Vagina (tissue), 2 donors: ENCODE measurements around the gene CIDEA.

ENCODE experiments used
- CTCF ChIP-seq, 3 experiments: fragments of 450-650 bp in 2 of 3; fragments of 200-600 bp in 1 of 3; sonication (generic) in 1 of 3; IDR thresholded peaks; one replicate each; pipeline ENCODE4 v1.5.1; 2017 to 2019; ENCODE audit warnings: antibody characterized with exemption in 3 of 3, mild to moderate bottlenecking in 2 of 3, moderate library complexity in 2 of 3
- POLR2A ChIP-seq, 2 donors: fragments of 450-650 bp; IDR thresholded peaks; one replicate each; pipeline ENCODE4 v1.6.1; 2017; ENCODE audit warnings: antibody characterized with exemption in 2 of 2, mild to moderate bottlenecking in 2 of 2, moderate library complexity in 2 of 2

GRCh38 chr18:12325726-12326245 is 71.6 kb downstream of the CIDEA start:
- TF ChIP-seq CTCF (IDR thresholded peaks at IDR 0.05) (no peak), POLR2A (IDR thresholded peaks at IDR 0.05) (no peak)
